ENCODE measurements around the gene SLBP.

Gene SLBP

GRCh38 chr4:1664141-1664540 lies 48.0 kb downstream of the SLBP start:
- H3K4me3 ChIP-seq (ENCODE audit: low read length), result no peak overlapping the region
- TF ChIP-seq CTCF (conservative IDR thresholded peaks at IDR 0.05; ENCODE audit: low read length), result no peak
- no peak for DNase-seq (ENCODE audit: low read depth)

GRCh38 chr4:1663549-1663948 lies 48.6 kb downstream of the SLBP start:
- no peak for DNase-seq (ENCODE audit: low read depth)
- H3K4me3 ChIP-seq (ENCODE audit: low read length), result no peak overlapping the region

GRCh38 chr4:1661695-1662094 lies 50.4 kb downstream of the SLBP start:
- no peak overlapping the region for H3K4me3 ChIP-seq (ENCODE audit: low read length)
- no peak for TF ChIP-seq CTCF (conservative IDR thresholded peaks at IDR 0.05; ENCODE audit: low read length)
- no peak for DNase-seq (ENCODE audit: low read depth)

More at GRCh38 chr4:1663549-1663948, 48.6 kb downstream of the SLBP start:
- TF ChIP-seq CTCF (conservative IDR thresholded peaks at IDR 0.05; ENCODE audit: low read length), result no peak

- TF ChIP-seq CTCF (conservative IDR thresholded peaks at IDR 0.05; ENCODE audit: low read length), result no peak
- no peak for DNase-seq (ENCODE audit: low read depth)
- no peak overlapping the region for H3K4me3 ChIP-seq (ENCODE audit: low read length)
These were observed 51.0 kb downstream of the SLBP start for GRCh38 chr4:1660948-1661677.

DNA sequence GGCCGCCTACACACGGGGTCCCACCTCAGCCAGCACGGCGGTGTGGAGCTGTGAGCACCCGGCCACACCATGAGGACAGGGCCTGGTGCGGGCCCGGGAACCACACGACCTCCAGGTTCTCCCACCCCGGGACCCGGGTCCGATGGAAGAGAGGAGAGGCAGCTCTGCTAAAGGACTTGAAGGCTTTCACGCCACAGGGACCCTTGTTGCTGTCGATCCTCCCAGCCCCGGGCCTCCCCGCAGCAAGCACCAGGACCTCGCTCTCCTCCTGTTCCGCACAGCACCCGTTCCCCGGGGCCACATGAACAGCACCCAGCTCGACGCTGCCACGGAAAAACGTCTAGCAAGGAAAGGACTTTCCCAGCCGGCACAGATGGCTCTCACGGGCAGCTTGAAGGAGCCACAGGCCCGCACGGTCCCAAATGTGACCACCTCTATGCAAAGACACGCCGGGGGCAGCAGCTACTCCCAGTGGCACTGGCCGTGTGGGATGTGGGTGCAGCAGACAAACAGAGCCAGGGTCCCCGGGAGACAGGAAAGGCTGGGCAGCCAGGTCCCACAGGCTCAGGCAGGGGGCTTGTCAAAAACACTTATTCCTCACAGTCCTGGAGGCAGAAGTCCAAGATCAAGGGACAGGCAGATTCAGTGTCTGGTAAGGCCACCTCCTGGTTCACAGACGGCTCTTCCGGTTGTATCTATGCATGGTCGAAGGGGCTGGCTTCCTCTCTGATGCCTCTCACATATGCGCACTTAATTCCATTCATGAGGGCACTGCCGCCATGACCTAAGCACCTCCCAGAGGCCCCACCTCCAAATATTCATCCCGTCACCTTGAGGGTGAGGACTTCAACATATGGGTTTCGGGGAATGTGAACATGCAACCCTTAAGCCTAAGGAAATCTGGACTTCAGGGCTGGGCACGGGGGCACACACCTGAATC lies 52.7 kb downstream of the SLBP start:
- no peak for DNase-seq (ENCODE audit: low read depth)
- TF ChIP-seq CTCF (conservative IDR thresholded peaks at IDR 0.05; ENCODE audit: low read length), result no peak
- H3K4me3 ChIP-seq (ENCODE audit: low read length), result no peak overlapping the region

DNA sequence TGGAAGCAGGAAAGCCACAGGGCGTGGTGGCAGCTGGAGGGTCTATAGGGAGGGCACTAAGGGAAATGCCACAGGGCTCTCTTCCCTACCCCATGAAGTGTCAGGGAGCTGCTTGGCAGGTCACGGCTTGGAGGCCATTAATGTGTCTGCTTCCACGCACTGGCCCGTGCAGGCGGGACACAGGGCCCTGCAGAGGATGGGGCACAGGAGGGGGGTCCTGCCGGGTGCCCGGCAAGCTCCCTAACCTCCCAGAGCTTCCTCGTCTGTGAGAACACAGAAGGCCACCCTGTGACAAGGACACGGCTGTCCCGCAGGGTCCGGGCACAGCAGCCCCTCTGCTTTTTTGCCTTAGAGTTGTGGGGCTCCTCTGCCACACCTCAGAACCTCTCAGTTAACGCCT lies 53.5 kb downstream of the SLBP start:
- DNase-seq (ENCODE audit: low read depth), result no peak
- H3K4me3 ChIP-seq (ENCODE audit: low read length), result no peak overlapping the region
- no peak for TF ChIP-seq CTCF (conservative IDR thresholded peaks at IDR 0.05; ENCODE audit: low read length)
